ENCODE data around the gene MNDA.

DNA sequence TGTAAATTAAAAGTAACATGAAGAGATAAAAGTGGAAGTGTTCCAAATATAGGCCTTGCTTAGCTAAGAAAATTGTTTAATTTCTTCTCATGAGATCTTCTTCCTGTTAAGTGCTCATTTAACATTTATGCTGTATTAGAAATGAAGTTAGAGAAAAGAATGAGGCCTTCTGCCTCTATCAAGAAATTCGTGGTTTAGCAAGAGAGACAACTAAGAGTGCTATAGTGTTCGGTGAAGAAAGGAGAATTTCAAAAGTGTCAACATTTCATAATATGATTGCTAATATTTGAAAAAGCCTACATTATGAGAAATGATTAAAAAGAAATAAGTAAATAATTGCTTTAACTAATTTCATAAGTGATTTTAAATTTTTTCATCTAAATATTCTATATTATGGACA lies 18.8 kb upstream of the MNDA start:
- no peak for TF ChIP-seq CTCF (IDR thresholded peaks at IDR 0.05; ENCODE audit: low read length)
- TF ChIP-seq EZH2 (IDR thresholded peaks at IDR 0.05; ENCODE audit: borderline replicate concordance, low read length) = no peak
